Measurements from ENCODE around the gene HOXA3. TPM values are rescaled to one million over a fixed set of nuclear protein-coding genes. Genes with fewer than 3 reads are reported as not detected.

The HOXA3 gene
- total RNA-seq, 1 donor from 2014 or later, result 92.8 TPM

DNA sequence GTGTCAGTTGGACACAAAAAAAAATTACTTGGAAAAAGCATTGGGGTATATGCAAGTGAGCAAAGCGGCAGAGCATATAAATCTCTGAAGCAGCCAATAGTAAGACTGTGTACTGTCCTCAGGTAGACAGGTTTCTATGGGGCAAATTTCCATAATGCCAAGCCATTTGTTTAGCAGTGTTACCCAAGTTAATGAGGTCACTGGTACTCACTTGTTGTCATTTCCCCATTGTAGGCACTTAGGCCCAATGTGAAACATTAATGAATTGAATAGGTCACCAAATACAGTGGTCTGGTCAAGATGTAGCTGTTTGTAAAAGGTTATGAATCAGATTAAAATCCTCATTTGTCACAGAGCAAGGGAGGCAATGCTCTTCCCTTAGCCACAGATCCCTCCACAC lies 84.1 kb downstream of the HOXA3 start:
- Mint-ChIP-seq H3K36me3 (no peaks in the 10 kb centered on the region), H3K27ac (no peak overlapping the region), H3K9me3 (no peaks in the 10 kb centered on the region), H3K4me3 (no peak overlapping the region), H3K4me1 (ENCODE audit: unreplicated experiment) (peaks cover 20% of the 10 kb centered on the region), H3K27me3 (no peaks in the 10 kb centered on the region)
- DNase-seq (ENCODE audit: extremely low spot score, unreplicated experiment), result no peak
- TF ChIP-seq, protein P1, sequence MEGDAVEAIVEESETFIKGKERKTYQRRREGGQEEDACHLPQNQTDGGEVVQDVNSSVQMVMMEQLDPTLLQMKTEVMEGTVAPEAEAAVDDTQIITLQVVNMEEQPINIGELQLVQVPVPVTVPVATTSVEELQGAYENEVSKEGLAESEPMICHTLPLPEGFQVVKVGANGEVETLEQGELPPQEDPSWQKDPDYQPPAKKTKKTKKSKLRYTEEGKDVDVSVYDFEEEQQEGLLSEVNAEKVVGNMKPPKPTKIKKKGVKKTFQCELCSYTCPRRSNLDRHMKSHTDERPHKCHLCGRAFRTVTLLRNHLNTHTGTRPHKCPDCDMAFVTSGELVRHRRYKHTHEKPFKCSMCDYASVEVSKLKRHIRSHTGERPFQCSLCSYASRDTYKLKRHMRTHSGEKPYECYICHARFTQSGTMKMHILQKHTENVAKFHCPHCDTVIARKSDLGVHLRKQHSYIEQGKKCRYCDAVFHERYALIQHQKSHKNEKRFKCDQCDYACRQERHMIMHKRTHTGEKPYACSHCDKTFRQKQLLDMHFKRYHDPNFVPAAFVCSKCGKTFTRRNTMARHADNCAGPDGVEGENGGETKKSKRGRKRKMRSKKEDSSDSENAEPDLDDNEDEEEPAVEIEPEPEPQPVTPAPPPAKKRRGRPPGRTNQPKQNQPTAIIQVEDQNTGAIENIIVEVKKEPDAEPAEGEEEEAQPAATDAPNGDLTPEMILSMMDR (conservative IDR thresholded peaks at IDR 0.05), result no peak

- H3K27me3 Mint-ChIP-seq, result no peaks in the 10 kb centered on the region
- no peaks in the 10 kb centered on the region for H3K36me3 Mint-ChIP-seq
- no peak overlapping the region for H3K27ac Mint-ChIP-seq
- no peak for DNase-seq (ENCODE audit: extremely low spot score, unreplicated experiment)
- H3K4me1 Mint-ChIP-seq (ENCODE audit: unreplicated experiment), result peaks cover 8% of the 10 kb centered on the region
- H3K4me3 Mint-ChIP-seq, result no peak overlapping the region
- no peaks in the 10 kb centered on the region for H3K9me3 Mint-ChIP-seq
- TF ChIP-seq, protein P1 (conservative IDR thresholded peaks at IDR 0.05), result no peak
Observed at GRCh38 chr7:27066148-27066547, 86.2 kb downstream of the HOXA3 start.

DNA sequence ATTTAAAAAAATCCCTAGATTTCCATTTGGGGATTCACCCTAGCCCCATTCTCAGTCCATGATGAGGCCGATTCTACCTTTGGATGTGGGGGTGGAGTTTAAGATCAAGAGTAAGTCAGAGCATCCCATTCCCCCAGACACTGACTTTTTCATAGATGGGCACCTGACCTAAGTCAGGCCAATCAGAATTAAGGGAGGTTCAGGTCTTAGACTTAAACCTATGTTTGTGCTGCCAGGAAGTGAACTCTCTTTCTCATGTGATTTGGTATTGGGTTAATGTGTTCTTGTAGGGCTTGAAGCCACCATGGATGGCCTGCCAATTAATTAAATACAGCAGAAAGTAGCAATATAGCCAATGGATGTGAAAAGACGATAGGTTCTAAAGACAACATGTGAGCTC lies 86.7 kb downstream of the HOXA3 start:
- Mint-ChIP-seq H3K27ac (no peak overlapping the region), H3K4me1 (ENCODE audit: unreplicated experiment) (peaks cover 8% of the 10 kb centered on the region), H3K4me3 (no peak overlapping the region), H3K36me3 (no peaks in the 10 kb centered on the region), H3K27me3 (no peaks in the 10 kb centered on the region), H3K9me3 (no peaks in the 10 kb centered on the region)
- TF ChIP-seq, protein P1 (conservative IDR thresholded peaks at IDR 0.05), result no peak
- no peak for DNase-seq (ENCODE audit: extremely low spot score, unreplicated experiment)

DNA sequence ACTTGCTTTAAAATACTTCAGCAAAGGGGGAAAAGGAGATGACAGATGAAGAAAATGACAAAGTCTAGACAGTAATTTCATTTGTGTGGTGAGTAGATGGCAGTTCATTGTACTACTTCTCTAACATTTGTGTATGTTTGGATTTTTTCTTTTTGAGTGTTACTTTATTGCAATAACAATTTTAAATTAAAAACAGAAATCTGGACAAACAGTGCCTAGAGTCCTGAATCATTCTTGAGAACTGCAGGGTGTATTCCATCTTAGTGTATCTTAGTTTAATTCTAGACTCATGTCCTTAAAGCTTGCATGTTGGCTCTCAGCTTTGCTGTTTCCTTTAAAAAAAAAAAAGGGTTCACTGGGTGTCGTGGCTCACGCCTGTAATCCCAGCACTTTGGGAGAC lies 87.7 kb downstream of the HOXA3 start:
- H3K27me3 Mint-ChIP-seq, result no peaks in the 10 kb centered on the region
- TF ChIP-seq, protein P1 (conservative IDR thresholded peaks at IDR 0.05), result no peak
- H3K4me1 Mint-ChIP-seq (ENCODE audit: unreplicated experiment), result peaks cover 8% of the 10 kb centered on the region
- H3K36me3 Mint-ChIP-seq, result no peaks in the 10 kb centered on the region
- no peak overlapping the region for H3K4me3 Mint-ChIP-seq
- no peak for DNase-seq (ENCODE audit: extremely low spot score, unreplicated experiment)
- H3K9me3 Mint-ChIP-seq, result no peaks in the 10 kb centered on the region
- H3K27ac Mint-ChIP-seq, result no peak overlapping the region

GRCh38 chr7:27064159-27064558 lies 88.2 kb downstream of the HOXA3 start:
- H3K27me3 Mint-ChIP-seq, result no peaks in the 10 kb centered on the region
- no peak overlapping the region for H3K27ac Mint-ChIP-seq
- H3K4me1 Mint-ChIP-seq (ENCODE audit: unreplicated experiment), result peaks cover 8% of the 10 kb centered on the region
- TF ChIP-seq, protein P1 (conservative IDR thresholded peaks at IDR 0.05), result no peak
- no peaks in the 10 kb centered on the region for H3K36me3 Mint-ChIP-seq
- no peaks in the 10 kb centered on the region for H3K9me3 Mint-ChIP-seq
- DNase-seq (ENCODE audit: extremely low spot score, unreplicated experiment), result no peak
- H3K4me3 Mint-ChIP-seq, result no peak overlapping the region

GRCh38 chr7:27062946-27063345 lies 89.4 kb downstream of the HOXA3 start:
- peaks cover 5% of the 10 kb centered on the region for H3K4me1 Mint-ChIP-seq (ENCODE audit: unreplicated experiment)
- no peaks in the 10 kb centered on the region for H3K36me3 Mint-ChIP-seq
- no peaks in the 10 kb centered on the region for H3K9me3 Mint-ChIP-seq
- H3K27me3 Mint-ChIP-seq, result no peaks in the 10 kb centered on the region
- TF ChIP-seq, protein P1 (conservative IDR thresholded peaks at IDR 0.05), result no peak
- no peak for DNase-seq (ENCODE audit: extremely low spot score, unreplicated experiment)
- H3K27ac Mint-ChIP-seq, result no peak overlapping the region
- no peak overlapping the region for H3K4me3 Mint-ChIP-seq

Measured in type B pancreatic cell (in vitro differentiated cells).